Stimulated activated CD8-positive, alpha-beta memory T cell treated with anti-CD3 and anti-CD28 coated beads, Interleukin-12 subunit alpha, Interleukin-12 subunit beta, amount 100 ng/mL, for 24 hours (primary cell): Measurements from ENCODE around the gene RAB40C.
"Not testable (repeated sequence)": the region's sequence is repeated elsewhere in the genome, so short reads cannot be mapped to it uniquely, and the experiment has no call there.

Experiments
- DNase-seq: peaks from one replicate; pipeline ENCODE4 v3.0.0-alpha.2; 2020; ENCODE audit errors: extremely low read depth

The RAB40C gene

GRCh38 chr16:590188-590814 is 435 bp downstream of the RAB40C start:
- no peak for DNase-seq

GRCh38 chr16:590815-591200 is 942 bp downstream of the RAB40C start:
- no peak for DNase-seq

- DNase-seq, result no peak
Observed at GRCh38 chr16:591231-591630, 1.4 kb downstream of the RAB40C start.

GRCh38 chr16:591892-592517 is 2.1 kb downstream of the RAB40C start:
- DNase-seq, result no peak

- DNase-seq, result no peak
Observed at GRCh38 chr16:592518-593306, 2.8 kb downstream of the RAB40C start.

GRCh38 chr16:593406-593805 is 3.5 kb downstream of the RAB40C start:
- no peak for DNase-seq

- no peak for DNase-seq
Observed at GRCh38 chr16:593807-594206, 3.9 kb downstream of the RAB40C start.

GRCh38 chr16:595094-595528 is 5.2 kb downstream of the RAB40C start:
- DNase-seq, result no peak

GRCh38 chr16:595942-596735 is 6.3 kb downstream of the RAB40C start:
- DNase-seq, result no peak

GRCh38 chr16:596736-597060 is 6.8 kb downstream of the RAB40C start:
- DNase-seq, result no peak

GRCh38 chr16:597655-598054 is 7.8 kb downstream of the RAB40C start:
- DNase-seq, result not testable (repeated sequence)

GRCh38 chr16:598823-599739 is 9.2 kb downstream of the RAB40C start:
- DNase-seq, result no peak

- no peak for DNase-seq
Observed at GRCh38 chr16:600781-601180, 10.9 kb downstream of the RAB40C start.

GRCh38 chr16:603933-604332 is 14.1 kb downstream of the RAB40C start:
- DNase-seq, result no peak

GRCh38 chr16:606656-607307 is 16.9 kb downstream of the RAB40C start:
- DNase-seq, result no peak

- no peak for DNase-seq
Observed at GRCh38 chr16:608019-608418, 18.2 kb downstream of the RAB40C start.

- DNase-seq, result no peak
Observed at GRCh38 chr16:609316-609715, 19.4 kb downstream of the RAB40C start.

- no peak for DNase-seq
Observed at GRCh38 chr16:609984-610383, 20.1 kb downstream of the RAB40C start.

- DNase-seq, result no peak
Observed at GRCh38 chr16:610513-611381, 20.9 kb downstream of the RAB40C start.

- no peak for DNase-seq
Observed at GRCh38 chr16:615122-615521, 25.3 kb downstream of the RAB40C start.
